ENCODE measurements around the gene CSRP2.

The CSRP2 gene

GRCh38 chr12:76863837-76864236 lies 15.0 kb downstream of the CSRP2 start:
- H3K4me3 ChIP-seq (replicated peaks; ENCODE audit: low read depth, low read length) = no peak overlapping the region
- no peak for DNase-seq (ENCODE audit: low read depth)
- TF ChIP-seq CTCF (IDR thresholded peaks at IDR 0.05; ENCODE audit: low read length, missing control alignments) = no peak

DNA sequence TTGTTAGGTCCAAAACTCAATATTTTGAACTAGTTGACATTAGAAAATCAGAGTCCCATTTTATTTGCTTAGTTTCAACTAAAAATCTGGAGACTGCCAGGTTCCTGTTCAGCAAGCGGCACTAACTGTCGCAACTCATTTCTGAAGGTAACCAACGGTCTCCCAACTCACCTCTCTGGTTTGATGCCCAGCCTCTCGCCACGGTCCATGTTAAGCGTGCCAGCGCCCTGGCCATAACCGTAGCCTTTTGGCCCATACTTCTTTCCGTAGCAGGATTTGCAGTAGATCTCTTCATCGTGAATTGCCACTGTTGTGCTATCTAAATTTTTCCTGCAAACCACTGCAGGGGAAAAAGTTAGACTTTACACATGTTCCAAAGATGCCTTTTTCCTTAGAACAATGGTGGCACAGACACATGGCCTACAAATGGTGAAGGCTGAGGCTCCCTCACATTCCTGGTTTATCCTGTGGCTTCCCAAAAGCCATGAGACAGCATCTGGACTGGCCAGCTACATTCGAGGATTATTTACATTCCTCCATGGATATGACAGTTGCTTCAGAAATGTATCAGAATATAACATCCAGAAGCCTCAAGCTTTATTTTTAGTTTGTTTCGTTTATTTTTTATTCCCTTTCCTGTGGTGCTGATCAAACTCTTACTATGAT lies 15.7 kb downstream of the CSRP2 start:
- no peak for TF ChIP-seq CTCF (IDR thresholded peaks at IDR 0.05; ENCODE audit: low read length, missing control alignments)
- DNase-seq (ENCODE audit: low read depth) = peak; percentile 43
- no peak overlapping the region for H3K4me3 ChIP-seq (replicated peaks; ENCODE audit: low read depth, low read length)

- no peak overlapping the region for H3K4me3 ChIP-seq (replicated peaks; ENCODE audit: low read depth, low read length)
- TF ChIP-seq CTCF (IDR thresholded peaks at IDR 0.05; ENCODE audit: low read length, missing control alignments) = no peak
- no peak for DNase-seq (ENCODE audit: low read depth)
Observed at GRCh38 chr12:76860256-76860655, 18.6 kb downstream of the CSRP2 start.

DNA sequence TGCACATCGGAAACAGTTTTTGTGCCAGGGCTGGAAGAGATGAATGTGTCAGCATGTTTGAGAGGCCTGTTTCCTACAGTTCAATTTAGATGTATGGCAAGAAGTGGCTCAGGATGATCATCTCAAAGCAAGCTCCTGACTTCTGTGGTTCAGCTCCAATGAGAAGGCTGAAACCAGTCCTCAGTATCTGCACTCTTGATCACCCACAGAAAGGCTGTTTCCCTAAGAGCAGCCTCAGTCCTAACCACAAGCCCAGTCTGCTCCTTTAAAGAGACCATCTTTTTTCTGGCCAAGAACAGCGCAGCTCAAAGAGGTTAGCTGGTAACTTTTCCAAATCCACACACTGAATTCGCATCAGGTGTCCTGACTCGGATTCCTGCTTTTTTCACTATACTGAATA lies 19.2 kb downstream of the CSRP2 start:
- no peak for TF ChIP-seq CTCF (IDR thresholded peaks at IDR 0.05; ENCODE audit: low read length, missing control alignments)
- no peak for DNase-seq (ENCODE audit: low read depth)
- no peak overlapping the region for H3K4me3 ChIP-seq (replicated peaks; ENCODE audit: low read depth, low read length)

- no peak for TF ChIP-seq CTCF (IDR thresholded peaks at IDR 0.05; ENCODE audit: low read length, missing control alignments)
- H3K4me3 ChIP-seq (replicated peaks; ENCODE audit: low read depth, low read length) = no peak overlapping the region
- DNase-seq (ENCODE audit: low read depth) = no peak
Observed at GRCh38 chr12:76856018-76856644, 22.7 kb downstream of the CSRP2 start.

- no peak for DNase-seq (ENCODE audit: low read depth)
- no peak overlapping the region for H3K4me3 ChIP-seq (replicated peaks; ENCODE audit: low read depth, low read length)
- no peak for TF ChIP-seq CTCF (IDR thresholded peaks at IDR 0.05; ENCODE audit: low read length, missing control alignments)
Observed at GRCh38 chr12:76855271-76855670, 23.5 kb downstream of the CSRP2 start.

GRCh38 chr12:76852106-76852505 lies 26.7 kb downstream of the CSRP2 start:
- TF ChIP-seq CTCF (IDR thresholded peaks at IDR 0.05; ENCODE audit: low read length, missing control alignments) = no peak
- H3K4me3 ChIP-seq (replicated peaks; ENCODE audit: low read depth, low read length) = no peak overlapping the region
- no peak for DNase-seq (ENCODE audit: low read depth)

Measured in fibroblast of pulmonary artery (primary cell).